Natural killer cell (primary cell): ENCODE results near the gene TBCK. TPM values are rescaled to one million over a fixed set of nuclear protein-coding genes. Genes with fewer than 3 reads are reported as not detected.

Experiments used
- ATAC-seq, 3 donors: fragments of 150-1000 bp in 2 of 3; fragments of 200-7000 bp in 1 of 3; cut with Tn5 transposase; 1 replicate in 1 of 3; 2 replicates in 2 of 3; pipeline ENCODE4 v1.10.0; 2021; ENCODE audit warnings: mild to moderate bottlenecking in 2 of 3, moderate library complexity in 2 of 3
- DNase-seq, 2 donors: peaks; one replicate each; pipeline versions ENCODE4 v3.0.0 to v3.0.0-alpha.2; 2013 to 2021; ENCODE audit warnings: mixed read lengths in 1 of 2
- H3K27ac ChIP-seq: one replicate; pipeline ENCODE4 v1.5.1; 2013; ENCODE audit warnings: mild to moderate bottlenecking, low read length
- H3K27me3 ChIP-seq: one replicate; pipeline ENCODE4 v1.6.1; 2013; ENCODE audit warnings: low read length; ENCODE audit not compliant: control insufficient read depth, insufficient read depth
- H3K36me3 ChIP-seq: one replicate; pipeline ENCODE4 v1.6.1; 2013; ENCODE audit warnings: low read length; ENCODE audit not compliant: control insufficient read depth, insufficient read depth
- H3K4me1 ChIP-seq: one replicate; pipeline ENCODE4 v1.6.1; 2013; ENCODE audit warnings: low read length; ENCODE audit not compliant: control insufficient read depth, insufficient read depth
- H3K4me3 ChIP-seq: one replicate; pipeline ENCODE4 v1.5.1; 2013; ENCODE audit warnings: low read length
- H3K9me3 ChIP-seq: one replicate; pipeline ENCODE4 v1.6.1; 2013; ENCODE audit warnings: low read length; ENCODE audit not compliant: control insufficient read depth, insufficient read depth
- H3K27ac Mint-ChIP-seq, 2 donors: one replicate each; pipeline ENCODE4 v1.8.0; 2022; ENCODE audit warnings: mild to moderate bottlenecking in 2 of 2, mixed read lengths in 2 of 2, moderate library complexity in 1 of 2
- H3K27me3 Mint-ChIP-seq, 2 donors: one replicate each; pipeline ENCODE4 v1.8.0; 2022; ENCODE audit warnings: low read depth in 2 of 2, mixed read lengths in 2 of 2
- H3K36me3 Mint-ChIP-seq: one replicate; pipeline ENCODE4 v1.8.0; 2022; ENCODE audit warnings: mixed read lengths
- H3K4me1 Mint-ChIP-seq, 2 donors: one replicate each; pipeline ENCODE4 v1.8.0; 2022; ENCODE audit warnings: mixed read lengths in 2 of 2
- H3K4me3 Mint-ChIP-seq: one replicate; pipeline ENCODE4 v1.8.0; 2022; ENCODE audit warnings: mild to moderate bottlenecking, moderate library complexity, mixed read lengths
- H3K9me3 Mint-ChIP-seq, 2 donors: one replicate each; pipeline ENCODE4 v1.8.0; 2022; ENCODE audit warnings: mixed read lengths in 2 of 2
- WGBS: methylation state at CpG from one replicate; pipeline ENCODE4 v1.1.7; 2013; ENCODE audit warnings: missing lambda C conversion rate; ENCODE audit not compliant: insufficient coverage; 5-methylcytosine and 5-hydroxymethylcytosine counted together
- intact Hi-C: fragments of 100-400 bp; cut with micrococcal nuclease; formaldehyde crosslinking; loops from one replicate; pipeline ENCODE4 v1.14.2; 2022
- total RNA-seq, 4 donors: library from RNA; stranded (reverse); fragments of 120-200 nt in 1 of 4; gene quantifications; one replicate each; pipeline versions ENCODE4 v1.2.3 to v1.2.4, GENCODE V29; 2013 to 2022
- TF ChIP-seq, protein P1 (sequence below): fragments of 200-600 bp; IDR thresholded peaks from one replicate; pipeline ENCODE4 v1.8.0; 2022; ENCODE audit warnings: antibody characterized with exemption

Gene TBCK
- total RNA-seq, result 10 to 100 TPM; 49.5 to 78.5 (median 54.2) TPM
- 96.0 TPM for total RNA-seq (2013)

DNA sequence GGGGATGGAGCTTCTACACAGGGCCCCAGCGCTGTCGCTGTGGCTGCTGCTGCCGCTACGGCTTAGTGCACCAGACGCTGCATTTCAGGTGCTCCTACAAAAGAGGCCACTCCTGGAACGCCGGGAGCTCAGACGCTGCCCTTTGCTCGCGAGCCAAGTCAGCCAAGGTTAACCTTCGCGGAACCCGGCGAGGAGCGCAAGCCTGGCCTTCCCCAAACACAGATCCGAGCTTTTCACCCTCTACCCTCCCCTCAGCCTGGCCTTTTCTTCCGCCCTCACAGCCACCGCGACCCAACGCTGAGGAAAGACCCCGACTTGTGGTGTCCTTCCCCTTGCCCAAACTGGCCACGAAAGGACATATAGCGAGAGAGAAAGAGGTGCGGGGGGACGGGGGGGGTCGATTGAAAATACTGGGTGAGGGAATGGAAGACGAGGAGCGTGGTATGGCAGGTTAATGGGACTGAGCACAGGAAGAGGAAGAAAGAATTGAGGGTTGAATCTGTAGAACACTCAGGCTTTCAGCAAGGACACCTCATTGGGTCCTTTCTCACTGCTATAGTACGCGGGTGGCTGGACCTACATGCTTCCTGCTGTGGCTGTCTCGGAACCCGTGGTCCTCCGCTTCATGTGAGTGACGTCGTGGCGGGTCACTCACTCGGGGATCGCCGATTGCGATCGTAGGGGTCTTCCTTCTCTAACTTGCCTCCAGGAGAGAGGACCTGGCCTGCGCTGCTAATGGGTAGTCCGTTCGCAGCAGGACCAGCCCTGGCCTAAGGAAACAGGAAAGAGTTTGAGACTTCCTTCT is at the start of gene TBCK, which contains the start of gene AIMP1:
Gene TBCK (minus strand): TSS at position 242 of the 805 bp plus-strand sequence. CDS start 7,249 bp downstream, outside the sequence.
Gene AIMP1 (plus strand): TSS at position 583 of the 805 bp plus-strand sequence. CDS start 8,460 bp downstream, outside the sequence.
- Histone ChIP-seq H3K27ac (peak within 1 kb of the TSS; percentile 97), H3K9me3 (no peaks in the 10 kb centered on the region), H3K4me3 (peak within 1 kb of the TSS; percentile 87), H3K27me3 (no peaks in the 10 kb centered on the region), H3K4me1 (peaks cover 15% of the 10 kb centered on the region), H3K36me3 (no peaks in the 10 kb centered on the region)
- no peak within 1 kb of the TSS for H3K4me3 Mint-ChIP-seq
- H3K9me3 Mint-ChIP-seq, result no peaks in the 10 kb centered on the region
- no peaks in the 10 kb centered on the region for H3K27me3 Mint-ChIP-seq
- H3K27ac Mint-ChIP-seq, result no peak within 1 kb of the TSS
- under 1% methylated on average over 44 of the region's 44 CpGs for WGBS
- TF ChIP-seq, protein P1, sequence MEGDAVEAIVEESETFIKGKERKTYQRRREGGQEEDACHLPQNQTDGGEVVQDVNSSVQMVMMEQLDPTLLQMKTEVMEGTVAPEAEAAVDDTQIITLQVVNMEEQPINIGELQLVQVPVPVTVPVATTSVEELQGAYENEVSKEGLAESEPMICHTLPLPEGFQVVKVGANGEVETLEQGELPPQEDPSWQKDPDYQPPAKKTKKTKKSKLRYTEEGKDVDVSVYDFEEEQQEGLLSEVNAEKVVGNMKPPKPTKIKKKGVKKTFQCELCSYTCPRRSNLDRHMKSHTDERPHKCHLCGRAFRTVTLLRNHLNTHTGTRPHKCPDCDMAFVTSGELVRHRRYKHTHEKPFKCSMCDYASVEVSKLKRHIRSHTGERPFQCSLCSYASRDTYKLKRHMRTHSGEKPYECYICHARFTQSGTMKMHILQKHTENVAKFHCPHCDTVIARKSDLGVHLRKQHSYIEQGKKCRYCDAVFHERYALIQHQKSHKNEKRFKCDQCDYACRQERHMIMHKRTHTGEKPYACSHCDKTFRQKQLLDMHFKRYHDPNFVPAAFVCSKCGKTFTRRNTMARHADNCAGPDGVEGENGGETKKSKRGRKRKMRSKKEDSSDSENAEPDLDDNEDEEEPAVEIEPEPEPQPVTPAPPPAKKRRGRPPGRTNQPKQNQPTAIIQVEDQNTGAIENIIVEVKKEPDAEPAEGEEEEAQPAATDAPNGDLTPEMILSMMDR, result no peak
- H3K36me3 Mint-ChIP-seq, result no peaks in the 10 kb centered on the region
- ATAC-seq (peak; percentile 84 to 94 (median 88)), DNase-seq (peak; percentile 88 to 95)
- intact Hi-C loops, result loop anchor here (1.0 to 10.0 kb wide), 2 partner anchors 1171 to 1404 kb away; partner anchors contain the start of genes PAPSS1 and TET2
- H3K4me1 Mint-ChIP-seq, result peaks cover 5 to 30% of the 10 kb centered on the region in 2 donors

DNA sequence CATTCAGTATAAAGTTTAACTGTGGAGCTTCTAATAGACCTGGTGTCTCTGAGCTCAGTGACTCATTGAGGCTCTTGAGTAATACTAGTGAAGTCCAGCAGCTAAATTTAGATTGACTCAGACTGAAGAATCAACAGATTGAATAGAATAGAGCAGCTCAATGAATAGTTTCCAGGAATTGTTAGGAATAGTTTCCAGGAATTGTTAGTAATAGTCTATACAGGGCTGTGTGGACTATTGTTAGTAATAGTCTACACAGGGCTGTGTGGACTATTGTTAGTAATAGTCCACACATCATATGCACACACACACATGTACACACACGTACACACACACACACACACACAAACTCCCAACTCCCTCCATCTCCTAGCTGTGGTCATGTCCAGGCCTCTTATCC is 49.6 kb upstream of the TBCK start:
- WGBS, result 78% methylated on average over 1 of the region's 1 CpG
- ATAC-seq, result no peak

DNA sequence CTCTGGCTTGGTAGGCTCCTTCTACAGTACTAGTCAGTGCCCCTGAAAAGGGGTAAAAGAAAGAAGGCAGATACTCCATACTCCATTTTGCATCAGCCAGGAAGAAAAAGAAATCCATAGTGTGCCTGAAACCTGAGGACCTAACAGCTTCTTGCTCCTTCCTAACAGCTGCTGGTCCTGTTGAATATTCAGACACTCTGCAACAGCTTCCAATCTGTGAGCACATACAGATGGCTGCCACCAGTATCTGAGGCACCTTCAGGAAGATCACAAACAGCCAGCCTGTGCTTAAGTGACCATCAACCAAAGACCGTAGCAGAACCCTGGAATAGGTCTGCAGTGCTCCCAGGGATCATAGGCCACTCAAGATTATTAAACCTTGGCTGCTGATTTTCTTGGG is 48.3 kb upstream of the TBCK start:
- H3K36me3 Mint-ChIP-seq, result no peaks in the 10 kb centered on the region
- ATAC-seq (no peak), DNase-seq (no peak)
- intact Hi-C loops, result no loop called here
- H3K27ac ChIP-seq, result no peak overlapping the region
- H3K27ac Mint-ChIP-seq, result no peak overlapping the region
- H3K27me3 ChIP-seq, result no peaks in the 10 kb centered on the region
- WGBS, result 96% methylated on average over 1 of the region's 1 CpG
- H3K4me1 ChIP-seq, result no peaks in the 10 kb centered on the region
- H3K4me3 Mint-ChIP-seq, result no peak overlapping the region
- H3K9me3 Mint-ChIP-seq, result no peaks in the 10 kb centered on the region
- no peaks in the 10 kb centered on the region for H3K36me3 ChIP-seq
- H3K9me3 ChIP-seq, result no peaks in the 10 kb centered on the region
- TF ChIP-seq, protein P1, result no peak
- H3K4me3 ChIP-seq, result no peak overlapping the region
- peaks cover 2 to 16% of the 10 kb centered on the region in 2 donors for H3K27me3 Mint-ChIP-seq
- no peaks in the 10 kb centered on the region for H3K4me1 Mint-ChIP-seq

More for the DNA sequence above, 49.6 kb upstream of the TBCK start:
- TF ChIP-seq, protein P1, result no peak
- Histone ChIP-seq H3K27ac (no peak overlapping the region), H3K36me3 (no peaks in the 10 kb centered on the region), H3K27me3 (no peaks in the 10 kb centered on the region), H3K4me1 (no peaks in the 10 kb centered on the region), H3K9me3 (no peaks in the 10 kb centered on the region), H3K4me3 (no peak overlapping the region)
- no peak overlapping the region for H3K27ac Mint-ChIP-seq
- H3K4me3 Mint-ChIP-seq, result no peak overlapping the region
- intact Hi-C loops, result no loop called here
- no peaks in the 10 kb centered on the region for H3K4me1 Mint-ChIP-seq
- H3K27me3 Mint-ChIP-seq, result peaks cover 7 to 19% of the 10 kb centered on the region in 2 donors
- no peaks in the 10 kb centered on the region for H3K36me3 Mint-ChIP-seq
- DNase-seq, result no peak
- no peaks in the 10 kb centered on the region for H3K9me3 Mint-ChIP-seq
